Liver (tissue), 9 donors: Measurements from ENCODE around the gene RIMOC1. TPM values are rescaled to one million over a fixed set of nuclear protein-coding genes. Genes with fewer than 3 reads are reported as not detected.

Source experiments
- DNase-seq: peaks from one replicate; pipeline ENCODE4 v3.0.0-alpha.2; 2017; ENCODE audit warnings: low spot score
- H3K27ac ChIP-seq, 2 donors: one replicate each; pipeline ENCODE4 v1.7.0; 2013; ENCODE audit warnings: inconsistent platforms in 2 of 2, low read length in 2 of 2, control low read depth in 1 of 2, low read depth in 1 of 2, mild to moderate bottlenecking in 1 of 2
- H3K27me3 ChIP-seq, 4 donors: one replicate each; pipeline versions ENCODE4 v1.6.1 to v1.7.0; 2013; ENCODE audit warnings: low read length in 3 of 4, inconsistent platforms in 1 of 4, mild to moderate bottlenecking in 1 of 4, moderate library complexity in 1 of 4; ENCODE audit not compliant: control insufficient read depth in 4 of 4, insufficient read depth in 4 of 4
- H3K36me3 ChIP-seq, 4 donors: one replicate each; pipeline versions ENCODE4 v1.6.1 to v1.7.0; 2013; ENCODE audit warnings: low read length in 3 of 4, mild to moderate bottlenecking in 3 of 4, low read depth in 1 of 4, moderate library complexity in 1 of 4; ENCODE audit not compliant: control insufficient read depth in 4 of 4, insufficient read depth in 3 of 4
- H3K4me1 ChIP-seq, 4 donors: one replicate each; pipeline versions ENCODE4 v1.6.1 to v1.7.0; 2013; ENCODE audit warnings: low read length in 3 of 4, mild to moderate bottlenecking in 3 of 4, moderate library complexity in 1 of 4; ENCODE audit not compliant: control insufficient read depth in 4 of 4, insufficient read depth in 4 of 4
- H3K4me3 ChIP-seq, 3 donors: one replicate each; pipeline versions ENCODE4 v1.6.1 to v1.7.0; 2013; ENCODE audit warnings: low read length in 3 of 3, control low read depth in 1 of 3, low read depth in 1 of 3, mild to moderate bottlenecking in 1 of 3
- H3K9ac ChIP-seq, 2 donors: one replicate each; pipeline ENCODE4 v1.7.0; 2013; ENCODE audit warnings: low read length in 2 of 2, mild to moderate bottlenecking in 2 of 2, moderate library complexity in 2 of 2, control low read depth in 1 of 2, low read depth in 1 of 2
- H3K9me3 ChIP-seq, 4 donors: one replicate each; pipeline versions ENCODE4 v1.6.1 to v1.7.0; 2013; ENCODE audit warnings: low read length in 3 of 4; ENCODE audit not compliant: control insufficient read depth in 4 of 4
- EGR1 ChIP-seq, 2 donors: IDR thresholded peaks; 2 replicates each; pipeline ENCODE4 v1.6.1; 2016 to 2018; ENCODE audit warnings: antibody characterized with exemption in 2 of 2, low read depth in 2 of 2
- FOXA1 ChIP-seq: IDR thresholded peaks from 2 replicates; pipeline ENCODE4 v1.6.1; 2016; ENCODE audit warnings: antibody characterized with exemption
- FOXA2 ChIP-seq: IDR thresholded peaks from 2 replicates; pipeline ENCODE4 v1.6.1; 2016; ENCODE audit warnings: antibody characterized with exemption
- GABPA ChIP-seq, 2 donors: IDR thresholded peaks in 1 of 2; conservative IDR thresholded peaks in 1 of 2; 2 replicates each; pipeline ENCODE4 v1.6.1; 2016; ENCODE audit warnings: antibody characterized with exemption in 2 of 2, mild to moderate bottlenecking in 1 of 2, moderate library complexity in 1 of 2
- HNF4A ChIP-seq, 2 donors: conservative IDR thresholded peaks; 2 replicates each; pipeline ENCODE4 v1.6.1; 2016; ENCODE audit warnings: antibody characterized with exemption in 2 of 2, mild to moderate bottlenecking in 2 of 2
- HNF4G ChIP-seq: IDR thresholded peaks from 2 replicates; pipeline ENCODE4 v1.6.1; 2016; ENCODE audit warnings: antibody characterized with exemption
- JUND ChIP-seq, 2 donors: IDR thresholded peaks; 2 replicates each; pipeline ENCODE4 v1.6.1; 2016; ENCODE audit warnings: antibody characterized with exemption in 2 of 2
- MAX ChIP-seq: IDR thresholded peaks from 2 replicates; pipeline ENCODE4 v1.6.1; 2016; ENCODE audit warnings: antibody characterized with exemption
- NR2F2 ChIP-seq: IDR thresholded peaks from 2 replicates; pipeline ENCODE4 v1.6.1; 2016; ENCODE audit warnings: antibody characterized with exemption
- RAD21 ChIP-seq, 2 donors: IDR thresholded peaks; 2 replicates each; pipeline ENCODE4 v1.6.1; 2016; ENCODE audit warnings: antibody characterized with exemption in 2 of 2, mild to moderate bottlenecking in 2 of 2
- REST ChIP-seq: IDR thresholded peaks from 2 replicates; pipeline ENCODE4 v1.6.1; 2016; ENCODE audit warnings: antibody characterized with exemption, mild to moderate bottlenecking
- RXRA ChIP-seq, 2 donors: IDR thresholded peaks; 2 replicates each; pipeline ENCODE4 v1.6.1; 2017 to 2018; ENCODE audit warnings: antibody characterized with exemption in 2 of 2, mild to moderate bottlenecking in 1 of 2
- SP1 ChIP-seq: IDR thresholded peaks from 2 replicates; pipeline ENCODE4 v1.6.1; 2018; ENCODE audit warnings: antibody characterized with exemption, mild to moderate bottlenecking
- TAF1 ChIP-seq: conservative IDR thresholded peaks from 2 replicates; pipeline ENCODE4 v1.6.1; 2016; ENCODE audit warnings: antibody characterized with exemption, mild to moderate bottlenecking
- YY1 ChIP-seq: IDR thresholded peaks from 2 replicates; pipeline ENCODE4 v1.6.1; 2016; ENCODE audit warnings: antibody characterized with exemption, mild to moderate bottlenecking
- ZBTB33 ChIP-seq: IDR thresholded peaks from 2 replicates; pipeline ENCODE4 v1.6.1; 2016; ENCODE audit warnings: antibody characterized with exemption
- whole genome bisulfite sequencing: extraction: QIAGEN DNeasy Blood & Tissue Kit; methylation state at CpG from one replicate; pipeline ENCODE4 v1.1.7; 2013; 5-methylcytosine and 5-hydroxymethylcytosine counted together
- polyA plus RNA-seq, 2 donors: library from polyadenylated mRNA; stranded (reverse) in 1 of 2; unstranded in 1 of 2; fragments of 200-250 nt in 1 of 2; fragments of >200 nt in 1 of 2; fragmentation: Nextera tagmentation in 1 of 2; extraction: Ambion mirVana in 1 of 2; gene quantifications; one replicate each; pipeline versions ENCODE4 v1.2.1 to v1.2.3, GENCODE V29; 2013 to 2015
- total RNA-seq, 2 donors: library from RNA; depleted of rRNA; stranded (reverse); fragments of >200 nt; gene quantifications; one replicate each; pipeline ENCODE4 v1.2.3, GENCODE V29; 2014
- TF ChIP-seq, protein P1 (sequence below): fragments of 150-350 bp; IDR thresholded peaks from 2 replicates; pipeline ENCODE4 v1.5.1; 2017; ENCODE audit warnings: improper control_type of control experiment, low read depth, low read length; ENCODE audit not compliant: missing input control
- TF ChIP-seq, protein P2 (sequence below): IDR thresholded peaks from 2 replicates; pipeline ENCODE4 v1.6.1; 2016; ENCODE audit warnings: antibody characterized with exemption
- donor health status: healthy.
- donor health status: healthy.
- donor health status: healthy.
- donor health status: healthy.
- donor health status: healthy.

The RIMOC1 gene
- total and polyA plus RNA-seq, 4 donors, result 3.7 to 11.8 (median 6.7) TPM

GRCh38 chr5:41896230-41896629 is 7.9 kb upstream of the RIMOC1 start (continued):
- TF ChIP-seq ZBTB33 (no peak), NR2F2 (no peak)
- TF ChIP-seq, protein P1, sequence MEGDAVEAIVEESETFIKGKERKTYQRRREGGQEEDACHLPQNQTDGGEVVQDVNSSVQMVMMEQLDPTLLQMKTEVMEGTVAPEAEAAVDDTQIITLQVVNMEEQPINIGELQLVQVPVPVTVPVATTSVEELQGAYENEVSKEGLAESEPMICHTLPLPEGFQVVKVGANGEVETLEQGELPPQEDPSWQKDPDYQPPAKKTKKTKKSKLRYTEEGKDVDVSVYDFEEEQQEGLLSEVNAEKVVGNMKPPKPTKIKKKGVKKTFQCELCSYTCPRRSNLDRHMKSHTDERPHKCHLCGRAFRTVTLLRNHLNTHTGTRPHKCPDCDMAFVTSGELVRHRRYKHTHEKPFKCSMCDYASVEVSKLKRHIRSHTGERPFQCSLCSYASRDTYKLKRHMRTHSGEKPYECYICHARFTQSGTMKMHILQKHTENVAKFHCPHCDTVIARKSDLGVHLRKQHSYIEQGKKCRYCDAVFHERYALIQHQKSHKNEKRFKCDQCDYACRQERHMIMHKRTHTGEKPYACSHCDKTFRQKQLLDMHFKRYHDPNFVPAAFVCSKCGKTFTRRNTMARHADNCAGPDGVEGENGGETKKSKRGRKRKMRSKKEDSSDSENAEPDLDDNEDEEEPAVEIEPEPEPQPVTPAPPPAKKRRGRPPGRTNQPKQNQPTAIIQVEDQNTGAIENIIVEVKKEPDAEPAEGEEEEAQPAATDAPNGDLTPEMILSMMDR, result no peak

- peak overlapping the region; percentile 1 to 65 for H3K9ac ChIP-seq
- peaks cover 2 to 21% (median 11%) of the 10 kb centered on the region in 4 donors for H3K4me1 ChIP-seq
- WGBS, result 44% methylated on average over 8 of the region's 8 CpGs
- no peak for DNase-seq
- H3K27ac ChIP-seq, result peak overlapping the region; percentile 65 to 74
- no peak for TF ChIP-seq REST
- TF ChIP-seq GABPA (IDR thresholded peaks at IDR 0.05 in 1 of 2, conservative IDR thresholded peaks at IDR 0.05 in 1 of 2), result no peak
- no peak for TF ChIP-seq NR2F2
- no peak for TF ChIP-seq FOXA2
- TF ChIP-seq, protein P1, result no peak
- no peak for TF ChIP-seq RAD21 (IDR thresholded peaks at IDR 0.05)
- no peak for TF ChIP-seq SP1
- no peak for TF ChIP-seq TAF1
- no peak for TF ChIP-seq YY1
- no peak for TF ChIP-seq RXRA (IDR thresholded peaks at IDR 0.05)
- no peak for TF ChIP-seq EGR1 (IDR thresholded peaks at IDR 0.05; ENCODE audit: low read depth in 2 of 2)
- no peak for TF ChIP-seq ZBTB33
- TF ChIP-seq HNF4A (conservative IDR thresholded peaks at IDR 0.05), result no peak
- TF ChIP-seq HNF4G, result no peak
- TF ChIP-seq JUND (IDR thresholded peaks at IDR 0.05), result no peak
- TF ChIP-seq FOXA1, result no peak
- TF ChIP-seq MAX, result no peak
- TF ChIP-seq, protein P2, sequence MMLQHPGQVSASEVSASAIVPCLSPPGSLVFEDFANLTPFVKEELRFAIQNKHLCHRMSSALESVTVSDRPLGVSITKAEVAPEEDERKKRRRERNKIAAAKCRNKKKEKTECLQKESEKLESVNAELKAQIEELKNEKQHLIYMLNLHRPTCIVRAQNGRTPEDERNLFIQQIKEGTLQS, result no peak
- no peaks in the 10 kb centered on the region for H3K9me3 ChIP-seq
- H3K36me3 ChIP-seq, result peaks cover 0 to 9% (median 4%) of the 10 kb centered on the region in 4 donors
- no peaks in the 10 kb centered on the region for H3K27me3 ChIP-seq
- peak overlapping the region; percentile 48 to 72 (median 66) for H3K4me3 ChIP-seq
Observed at GRCh38 chr5:41903382-41903891, 707 bp upstream of the RIMOC1 start.
